ENCODE results near the gene CLEC2L. TPM values are rescaled to one million over a fixed set of nuclear protein-coding genes. Genes with fewer than 3 reads are reported as not detected.
A peak's percentile ranks its signal among the peaks of the same experiment; 100 is the strongest.

Gene CLEC2L
- polyA plus RNA-seq, 1 of the 3 experiments (the other 2 are of a cell fraction) = not detected

DNA sequence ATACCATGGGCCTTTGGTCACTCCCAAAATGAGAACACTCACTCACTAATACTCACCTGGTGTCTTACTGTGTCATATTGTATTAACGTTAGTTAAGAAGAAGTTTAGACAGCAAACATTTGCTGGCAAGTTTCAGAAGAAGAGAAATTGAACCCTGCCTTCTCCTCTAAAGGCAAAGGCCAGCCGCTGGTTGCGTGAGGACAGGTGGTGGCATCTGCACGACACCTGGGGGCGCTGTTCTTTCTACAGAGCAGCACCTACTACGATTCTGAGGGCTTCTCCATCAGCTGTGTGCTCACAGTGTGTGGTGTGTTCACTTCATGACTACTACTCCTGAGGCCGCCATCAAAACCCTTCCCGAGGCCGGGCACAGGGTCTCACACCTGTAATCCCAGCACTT is 17.9 kb upstream of the CLEC2L start:
- Histone ChIP-seq H3K27me3 (ENCODE audit: insufficient read depth) (no peaks in the 10 kb centered on the region), H3K9ac (no peak overlapping the region), H3K36me3 (replicated peaks in 1 of 2; ENCODE audit: control insufficient read depth in 1 of 2, insufficient read depth in 2 of 2, low read length in 1 of 2) (no peaks in the 10 kb centered on the region), H3K4me2 (no peak overlapping the region), H3K9me2 (no peaks in the 10 kb centered on the region), H3K9me3 (no peaks in the 10 kb centered on the region), H2AFZ (ENCODE audit: low read depth) (no peak overlapping the region), H3K27ac (ENCODE audit: low read depth in 2 of 2, low read length in 1 of 2) (no peak overlapping the region), H3K4me1 (ENCODE audit: control insufficient read depth in 1 of 2, insufficient read depth in 2 of 2, low read depth in 1 of 2, low read length in 1 of 2) (no peaks in the 10 kb centered on the region), H3K4me3 (ENCODE audit: low read depth in 2 of 2, low read length in 1 of 2) (no peak overlapping the region), H3K79me2 (ENCODE audit: insufficient read depth) (no peaks in the 10 kb centered on the region), H4K20me1 (ENCODE audit: insufficient read depth) (no peaks in the 10 kb centered on the region), H3F3A (replicated peaks; ENCODE audit: insufficient read depth) (no peaks in the 10 kb centered on the region)
- WGBS (ENCODE audit: low lambda C conversion rate) = 85% methylated on average over 9 of the region's 9 CpGs
- peak; percentile 41 for DNase-seq
- TF ChIP-seq, protein P1, sequence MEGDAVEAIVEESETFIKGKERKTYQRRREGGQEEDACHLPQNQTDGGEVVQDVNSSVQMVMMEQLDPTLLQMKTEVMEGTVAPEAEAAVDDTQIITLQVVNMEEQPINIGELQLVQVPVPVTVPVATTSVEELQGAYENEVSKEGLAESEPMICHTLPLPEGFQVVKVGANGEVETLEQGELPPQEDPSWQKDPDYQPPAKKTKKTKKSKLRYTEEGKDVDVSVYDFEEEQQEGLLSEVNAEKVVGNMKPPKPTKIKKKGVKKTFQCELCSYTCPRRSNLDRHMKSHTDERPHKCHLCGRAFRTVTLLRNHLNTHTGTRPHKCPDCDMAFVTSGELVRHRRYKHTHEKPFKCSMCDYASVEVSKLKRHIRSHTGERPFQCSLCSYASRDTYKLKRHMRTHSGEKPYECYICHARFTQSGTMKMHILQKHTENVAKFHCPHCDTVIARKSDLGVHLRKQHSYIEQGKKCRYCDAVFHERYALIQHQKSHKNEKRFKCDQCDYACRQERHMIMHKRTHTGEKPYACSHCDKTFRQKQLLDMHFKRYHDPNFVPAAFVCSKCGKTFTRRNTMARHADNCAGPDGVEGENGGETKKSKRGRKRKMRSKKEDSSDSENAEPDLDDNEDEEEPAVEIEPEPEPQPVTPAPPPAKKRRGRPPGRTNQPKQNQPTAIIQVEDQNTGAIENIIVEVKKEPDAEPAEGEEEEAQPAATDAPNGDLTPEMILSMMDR (IDR thresholded peaks at IDR 0.05) = peak; percentile 47
- TF ChIP-seq NRF1 (IDR thresholded peaks at IDR 0.05; ENCODE audit: low read depth, low read length) (no peak), TCF12 (IDR thresholded peaks at IDR 0.05) (no peak), TAF1 (IDR thresholded peaks at IDR 0.05; ENCODE audit: borderline replicate concordance, low read depth, low read length) (no peak)
- POLR2A ChIA-PET = no interaction called here
- CTCF ChIA-PET = interaction anchor here (2.0 kb wide), 1 partner anchor 64 kb away, joined by 7 read pairs; no protein-coding TSS in a partner anchor

DNA sequence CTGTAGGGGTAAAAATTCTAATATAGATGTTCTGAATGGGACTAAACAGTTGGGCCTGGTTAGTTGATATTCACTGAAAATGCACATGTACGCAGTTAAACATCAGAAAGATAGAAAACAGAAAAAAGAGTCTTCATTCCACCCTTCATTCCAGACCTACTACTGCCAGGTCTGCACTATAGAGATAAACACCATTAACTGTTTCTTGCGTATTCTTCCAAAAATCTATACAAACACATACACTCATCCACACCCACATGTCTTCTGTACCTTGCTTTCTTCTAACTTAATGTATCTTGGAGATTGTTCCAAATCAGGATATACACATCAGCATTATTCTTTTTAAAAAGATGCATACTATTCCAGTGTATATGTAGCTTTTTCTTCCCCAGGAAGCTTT is 13.9 kb upstream of the CLEC2L start:
- Histone ChIP-seq H3K27me3 (ENCODE audit: insufficient read depth) (no peaks in the 10 kb centered on the region), H2AFZ (ENCODE audit: low read depth) (no peak overlapping the region), H3K4me2 (no peak overlapping the region), H3K9ac (no peak overlapping the region), H3K27ac (ENCODE audit: low read depth in 2 of 2, low read length in 1 of 2) (no peak overlapping the region), H3K9me3 (no peaks in the 10 kb centered on the region), H3K36me3 (replicated peaks in 1 of 2; ENCODE audit: control insufficient read depth in 1 of 2, insufficient read depth in 2 of 2, low read length in 1 of 2) (no peaks in the 10 kb centered on the region), H3K4me3 (ENCODE audit: low read depth in 2 of 2, low read length in 1 of 2) (no peak overlapping the region), H3K79me2 (ENCODE audit: insufficient read depth) (no peaks in the 10 kb centered on the region), H3K4me1 (ENCODE audit: control insufficient read depth in 1 of 2, insufficient read depth in 2 of 2, low read depth in 1 of 2, low read length in 1 of 2) (no peaks in the 10 kb centered on the region), H4K20me1 (ENCODE audit: insufficient read depth) (no peaks in the 10 kb centered on the region), H3F3A (replicated peaks; ENCODE audit: insufficient read depth) (no peaks in the 10 kb centered on the region), H3K9me2 (no peaks in the 10 kb centered on the region)
- DNase-seq = no peak
- TF ChIP-seq, protein P2, sequence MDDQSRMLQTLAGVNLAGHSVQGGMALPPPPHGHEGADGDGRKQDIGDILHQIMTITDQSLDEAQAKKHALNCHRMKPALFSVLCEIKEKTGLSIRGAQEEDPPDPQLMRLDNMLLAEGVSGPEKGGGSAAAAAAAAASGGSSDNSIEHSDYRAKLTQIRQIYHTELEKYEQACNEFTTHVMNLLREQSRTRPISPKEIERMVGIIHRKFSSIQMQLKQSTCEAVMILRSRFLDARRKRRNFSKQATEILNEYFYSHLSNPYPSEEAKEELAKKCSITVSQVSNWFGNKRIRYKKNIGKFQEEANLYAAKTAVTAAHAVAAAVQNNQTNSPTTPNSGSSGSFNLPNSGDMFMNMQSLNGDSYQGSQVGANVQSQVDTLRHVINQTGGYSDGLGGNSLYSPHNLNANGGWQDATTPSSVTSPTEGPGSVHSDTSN (IDR thresholded peaks at IDR 0.05) = no peak
- TF ChIP-seq NRF1 (IDR thresholded peaks at IDR 0.05; ENCODE audit: low read depth, low read length) (no peak), TCF12 (IDR thresholded peaks at IDR 0.05) (no peak), GABPA (IDR thresholded peaks at IDR 0.05; ENCODE audit: low read depth) (no peak), RCOR1 (IDR thresholded peaks at IDR 0.05; ENCODE audit: low read length) (no peak), GATA2 (CRISPR knock-in tag; IDR thresholded peaks at IDR 0.05) (no peak), CHD2 (IDR thresholded peaks at IDR 0.05; ENCODE audit: low read length, partially characterized antibody) (no peak), FOSL2 (IDR thresholded peaks at IDR 0.05; ENCODE audit: borderline replicate concordance, low read depth) (no peak), TEAD4 (IDR thresholded peaks at IDR 0.05; ENCODE audit: borderline replicate concordance, insufficient read depth) (no peak), FOXM1 (IDR thresholded peaks at IDR 0.05; ENCODE audit: low read depth) (no peak), JUND (IDR thresholded peaks at IDR 0.05) (no peak), RXRA (IDR thresholded peaks at IDR 0.05; ENCODE audit: borderline replicate concordance, low read depth) (no peak), MEF2A (IDR thresholded peaks at IDR 0.05; ENCODE audit: borderline replicate concordance, low read depth) (no peak)
- TF ChIP-seq, protein P3, sequence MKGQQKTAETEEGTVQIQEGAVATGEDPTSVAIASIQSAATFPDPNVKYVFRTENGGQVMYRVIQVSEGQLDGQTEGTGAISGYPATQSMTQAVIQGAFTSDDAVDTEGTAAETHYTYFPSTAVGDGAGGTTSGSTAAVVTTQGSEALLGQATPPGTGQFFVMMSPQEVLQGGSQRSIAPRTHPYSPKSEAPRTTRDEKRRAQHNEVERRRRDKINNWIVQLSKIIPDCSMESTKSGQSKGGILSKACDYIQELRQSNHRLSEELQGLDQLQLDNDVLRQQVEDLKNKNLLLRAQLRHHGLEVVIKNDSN (IDR thresholded peaks at IDR 0.05; ENCODE audit: borderline replicate concordance, low read depth) = no peak
- TF ChIP-seq, protein P4, sequence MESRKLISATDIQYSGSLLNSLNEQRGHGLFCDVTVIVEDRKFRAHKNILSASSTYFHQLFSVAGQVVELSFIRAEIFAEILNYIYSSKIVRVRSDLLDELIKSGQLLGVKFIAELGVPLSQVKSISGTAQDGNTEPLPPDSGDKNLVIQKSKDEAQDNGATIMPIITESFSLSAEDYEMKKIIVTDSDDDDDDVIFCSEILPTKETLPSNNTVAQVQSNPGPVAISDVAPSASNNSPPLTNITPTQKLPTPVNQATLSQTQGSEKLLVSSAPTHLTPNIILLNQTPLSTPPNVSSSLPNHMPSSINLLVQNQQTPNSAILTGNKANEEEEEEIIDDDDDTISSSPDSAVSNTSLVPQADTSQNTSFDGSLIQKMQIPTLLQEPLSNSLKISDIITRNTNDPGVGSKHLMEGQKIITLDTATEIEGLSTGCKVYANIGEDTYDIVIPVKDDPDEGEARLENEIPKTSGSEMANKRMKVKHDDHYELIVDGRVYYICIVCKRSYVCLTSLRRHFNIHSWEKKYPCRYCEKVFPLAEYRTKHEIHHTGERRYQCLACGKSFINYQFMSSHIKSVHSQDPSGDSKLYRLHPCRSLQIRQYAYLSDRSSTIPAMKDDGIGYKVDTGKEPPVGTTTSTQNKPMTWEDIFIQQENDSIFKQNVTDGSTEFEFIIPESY (IDR thresholded peaks at IDR 0.05; ENCODE audit: borderline replicate concordance, low read depth) = no peak
- TF ChIP-seq, protein P5, sequence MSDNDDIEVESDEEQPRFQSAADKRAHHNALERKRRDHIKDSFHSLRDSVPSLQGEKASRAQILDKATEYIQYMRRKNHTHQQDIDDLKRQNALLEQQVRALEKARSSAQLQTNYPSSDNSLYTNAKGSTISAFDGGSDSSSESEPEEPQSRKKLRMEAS (IDR thresholded peaks at IDR 0.05; ENCODE audit: low read depth) = no peak
- TF ChIP-seq, protein P6, sequence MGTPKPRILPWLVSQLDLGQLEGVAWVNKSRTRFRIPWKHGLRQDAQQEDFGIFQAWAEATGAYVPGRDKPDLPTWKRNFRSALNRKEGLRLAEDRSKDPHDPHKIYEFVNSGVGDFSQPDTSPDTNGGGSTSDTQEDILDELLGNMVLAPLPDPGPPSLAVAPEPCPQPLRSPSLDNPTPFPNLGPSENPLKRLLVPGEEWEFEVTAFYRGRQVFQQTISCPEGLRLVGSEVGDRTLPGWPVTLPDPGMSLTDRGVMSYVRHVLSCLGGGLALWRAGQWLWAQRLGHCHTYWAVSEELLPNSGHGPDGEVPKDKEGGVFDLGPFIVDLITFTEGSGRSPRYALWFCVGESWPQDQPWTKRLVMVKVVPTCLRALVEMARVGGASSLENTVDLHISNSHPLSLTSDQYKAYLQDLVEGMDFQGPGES (IDR thresholded peaks at IDR 0.05; ENCODE audit: low read depth, low read length) = no peak
- TF ChIP-seq, protein P7, sequence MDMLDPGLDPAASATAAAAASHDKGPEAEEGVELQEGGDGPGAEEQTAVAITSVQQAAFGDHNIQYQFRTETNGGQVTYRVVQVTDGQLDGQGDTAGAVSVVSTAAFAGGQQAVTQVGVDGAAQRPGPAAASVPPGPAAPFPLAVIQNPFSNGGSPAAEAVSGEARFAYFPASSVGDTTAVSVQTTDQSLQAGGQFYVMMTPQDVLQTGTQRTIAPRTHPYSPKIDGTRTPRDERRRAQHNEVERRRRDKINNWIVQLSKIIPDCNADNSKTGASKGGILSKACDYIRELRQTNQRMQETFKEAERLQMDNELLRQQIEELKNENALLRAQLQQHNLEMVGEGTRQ (IDR thresholded peaks at IDR 0.05; ENCODE audit: borderline replicate concordance, low read depth, low read length) = no peak
- WGBS (ENCODE audit: low lambda C conversion rate) = 82% methylated on average over 2 of the region's 2 CpGs
- CTCF ChIA-PET = interaction anchor here (0.5 to 4.2 kb wide), 4 partner anchors 10 to 493 kb away, joined by 3 to 37 read pairs (median 4); no protein-coding TSS in a partner anchor
- POLR2A ChIA-PET = no interaction called here
